K562 (cell line): ENCODE measurements around the gene HSPA1L. TPM values are rescaled to one million over a fixed set of nuclear protein-coding genes. Genes with fewer than 3 reads are reported as not detected.

ENCODE experiments used
- BCOR ChIP-seq: fragments of 450-650 bp; IDR thresholded peaks from 2 replicates; pipeline ENCODE4 v1.6.1; 2016
- CBFA2T2 ChIP-seq: fragments of 450-650 bp; conservative IDR thresholded peaks from 2 replicates; pipeline ENCODE4 v1.6.1; 2017; ENCODE audit warnings: mild to moderate bottlenecking
- CCNT2 ChIP-seq: IDR thresholded peaks from 2 replicates; pipeline ENCODE4 v1.6.1; 2011; ENCODE audit warnings: borderline replicate concordance, low read depth, mild to moderate bottlenecking, moderate library complexity, mixed read lengths, low read length; ENCODE audit not compliant: insufficient read length; ENCODE audit errors: extremely low read depth
- CEBPB ChIP-seq: fragments of 450-650 bp; IDR thresholded peaks from 2 replicates; pipeline ENCODE4 v1.6.1; 2016; ENCODE audit warnings: missing genetic modification characterization, missing compliant biosample characterization
- ERF ChIP-seq: fragments of 450-650 bp; formaldehyde crosslinking; IDR thresholded peaks from 2 replicates; pipeline ENCODE4 v1.4.0; 2020; ENCODE audit warnings: mild to moderate bottlenecking, mixed read lengths
- KDM1A ChIP-seq, 2 experiments: fragments of 450-650 bp; IDR thresholded peaks; 2 replicates each; pipeline ENCODE4 v1.6.1; 2016; ENCODE audit warnings: mild to moderate bottlenecking in 2 of 2
- NFATC3 ChIP-seq: fragments of 450-650 bp; IDR thresholded peaks from 2 replicates; pipeline ENCODE4 v1.6.1; 2017; ENCODE audit warnings: mild to moderate bottlenecking
- NFE2L1 ChIP-seq: fragments of 450-650 bp; IDR thresholded peaks from 2 replicates; pipeline ENCODE4 v1.6.1; 2016; ENCODE audit warnings: missing genetic modification characterization, low read depth, mild to moderate bottlenecking, missing compliant biosample characterization, moderate library complexity, borderline replicate concordance
- NFRKB ChIP-seq: fragments of 450-650 bp; IDR thresholded peaks from 2 replicates; pipeline ENCODE4 v1.6.1; 2016; ENCODE audit warnings: low read depth
- RNF2 ChIP-seq: sonication (generic); IDR thresholded peaks from 2 replicates; pipeline ENCODE4 v1.6.1; 2016
- ZNF140 ChIP-seq: fragments of 250-450 bp; sonication (Bioruptor Pico); IDR thresholded peaks from 2 replicates; pipeline ENCODE4 v1.8.0; 2021; ENCODE audit warnings: moderate library complexity, mild to moderate bottlenecking, inconsistent platforms
- polyA plus RNA-seq, 8 experiments: library from polyadenylated mRNA; depleted of rRNA in 4 of 8; stranded (reverse) in 5 of 8; unstranded in 3 of 8; fragments of >200 nt; fragmentation: Nextera tagmentation in 2 of 8; fragmentation: Illumina TruSeq in 1 of 8; extraction: Ambion mirVana in 2 of 8; extraction: Trizol in 1 of 8; gene quantifications; 2 replicates each; pipeline versions ENCODE4 v1.2.1 to v1.2.3, GENCODE V29; 2011 to 2014; ENCODE audit warnings: inconsistent platforms in 1 of 8, missing spikeins in 1 of 8
- total RNA-seq, 7 experiments: library from RNA; depleted of rRNA in 6 of 7; stranded (reverse); fragments of >200 nt in 6 of 7; fragmentation: Illumina TruSeq in 2 of 7; extraction: Trizol in 2 of 7; gene quantifications; 2 replicates each; pipeline versions ENCODE4 v1.2.1 to v1.2.3, GENCODE V29; 2011 to 2021; ENCODE audit warnings: low replicate concordance in 1 of 7
- TF ChIP-seq, protein P1 (sequence below): fragments of 450-650 bp; formaldehyde crosslinking; IDR thresholded peaks from 2 replicates; pipeline ENCODE4 v1.4.0; 2020; ENCODE audit warnings: mild to moderate bottlenecking
- TF ChIP-seq, protein P2 (sequence below): sonication (generic); formaldehyde crosslinking; IDR thresholded peaks from 2 replicates; pipeline ENCODE4 v1.8.1; 2023; ENCODE audit warnings: missing genetic modification reagents, mild to moderate bottlenecking, borderline replicate concordance

The HSPA1L gene
- total and polyA plus RNA-seq, 9 of the 15 experiments (the other 6 are each of a cell fraction or from before 2014, with no cell fraction given), result 0.14 to 2.1 (median 1.3) TPM

DNA sequence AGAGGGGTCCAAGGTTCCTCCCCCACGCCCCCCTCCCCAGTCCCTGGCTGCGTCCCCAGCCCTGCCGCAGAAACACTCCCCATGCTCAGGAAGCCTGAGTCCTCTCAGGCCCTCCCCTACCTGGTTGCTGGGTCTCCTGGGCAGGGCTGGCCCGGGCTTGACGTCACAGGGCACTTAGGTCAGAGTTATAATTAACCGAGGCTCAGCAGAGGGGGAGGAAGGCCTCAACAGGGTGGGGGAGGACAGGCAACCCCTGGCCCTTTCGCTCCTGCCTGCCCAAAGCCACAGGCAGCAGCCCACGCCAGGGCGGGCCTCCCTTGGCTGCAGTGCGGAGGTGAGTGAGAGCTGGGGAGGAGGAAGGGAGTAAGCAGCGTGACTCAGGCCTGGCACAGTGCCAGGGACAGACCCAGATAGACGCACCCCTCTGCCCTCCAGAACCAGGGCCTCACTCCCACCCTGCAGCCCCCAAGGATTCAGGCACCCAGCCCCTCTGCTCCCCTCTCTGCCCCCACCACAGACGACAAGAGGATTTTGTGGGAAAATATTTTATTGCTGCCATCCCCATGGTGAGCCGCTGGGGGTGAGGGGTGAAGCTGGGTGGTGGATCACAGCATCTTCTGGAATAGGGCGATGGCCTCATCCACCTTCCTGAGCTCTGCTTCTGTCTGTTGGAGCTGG, 38.0 kb downstream of the HSPA1L start, which contains the start of gene VWA7 (continued):
- TF ChIP-seq, protein P1, sequence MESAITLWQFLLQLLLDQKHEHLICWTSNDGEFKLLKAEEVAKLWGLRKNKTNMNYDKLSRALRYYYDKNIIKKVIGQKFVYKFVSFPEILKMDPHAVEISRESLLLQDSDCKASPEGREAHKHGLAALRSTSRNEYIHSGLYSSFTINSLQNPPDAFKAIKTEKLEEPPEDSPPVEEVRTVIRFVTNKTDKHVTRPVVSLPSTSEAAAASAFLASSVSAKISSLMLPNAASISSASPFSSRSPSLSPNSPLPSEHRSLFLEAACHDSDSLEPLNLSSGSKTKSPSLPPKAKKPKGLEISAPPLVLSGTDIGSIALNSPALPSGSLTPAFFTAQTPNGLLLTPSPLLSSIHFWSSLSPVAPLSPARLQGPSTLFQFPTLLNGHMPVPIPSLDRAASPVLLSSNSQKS (CRISPR knock-in tag), result no peak
- peak; percentile 100 for TF ChIP-seq RNF2
- no peak for TF ChIP-seq KDM1A (IDR thresholded peaks at IDR 0.05)
- TF ChIP-seq BCOR, result peak; percentile 84
- peak; percentile 57; the same call in 1 of the 2 replicates for TF ChIP-seq ERF (CRISPR knock-in tag)
- no peak for TF ChIP-seq ZNF140 (CRISPR knock-in tag)
- TF ChIP-seq, protein P2, sequence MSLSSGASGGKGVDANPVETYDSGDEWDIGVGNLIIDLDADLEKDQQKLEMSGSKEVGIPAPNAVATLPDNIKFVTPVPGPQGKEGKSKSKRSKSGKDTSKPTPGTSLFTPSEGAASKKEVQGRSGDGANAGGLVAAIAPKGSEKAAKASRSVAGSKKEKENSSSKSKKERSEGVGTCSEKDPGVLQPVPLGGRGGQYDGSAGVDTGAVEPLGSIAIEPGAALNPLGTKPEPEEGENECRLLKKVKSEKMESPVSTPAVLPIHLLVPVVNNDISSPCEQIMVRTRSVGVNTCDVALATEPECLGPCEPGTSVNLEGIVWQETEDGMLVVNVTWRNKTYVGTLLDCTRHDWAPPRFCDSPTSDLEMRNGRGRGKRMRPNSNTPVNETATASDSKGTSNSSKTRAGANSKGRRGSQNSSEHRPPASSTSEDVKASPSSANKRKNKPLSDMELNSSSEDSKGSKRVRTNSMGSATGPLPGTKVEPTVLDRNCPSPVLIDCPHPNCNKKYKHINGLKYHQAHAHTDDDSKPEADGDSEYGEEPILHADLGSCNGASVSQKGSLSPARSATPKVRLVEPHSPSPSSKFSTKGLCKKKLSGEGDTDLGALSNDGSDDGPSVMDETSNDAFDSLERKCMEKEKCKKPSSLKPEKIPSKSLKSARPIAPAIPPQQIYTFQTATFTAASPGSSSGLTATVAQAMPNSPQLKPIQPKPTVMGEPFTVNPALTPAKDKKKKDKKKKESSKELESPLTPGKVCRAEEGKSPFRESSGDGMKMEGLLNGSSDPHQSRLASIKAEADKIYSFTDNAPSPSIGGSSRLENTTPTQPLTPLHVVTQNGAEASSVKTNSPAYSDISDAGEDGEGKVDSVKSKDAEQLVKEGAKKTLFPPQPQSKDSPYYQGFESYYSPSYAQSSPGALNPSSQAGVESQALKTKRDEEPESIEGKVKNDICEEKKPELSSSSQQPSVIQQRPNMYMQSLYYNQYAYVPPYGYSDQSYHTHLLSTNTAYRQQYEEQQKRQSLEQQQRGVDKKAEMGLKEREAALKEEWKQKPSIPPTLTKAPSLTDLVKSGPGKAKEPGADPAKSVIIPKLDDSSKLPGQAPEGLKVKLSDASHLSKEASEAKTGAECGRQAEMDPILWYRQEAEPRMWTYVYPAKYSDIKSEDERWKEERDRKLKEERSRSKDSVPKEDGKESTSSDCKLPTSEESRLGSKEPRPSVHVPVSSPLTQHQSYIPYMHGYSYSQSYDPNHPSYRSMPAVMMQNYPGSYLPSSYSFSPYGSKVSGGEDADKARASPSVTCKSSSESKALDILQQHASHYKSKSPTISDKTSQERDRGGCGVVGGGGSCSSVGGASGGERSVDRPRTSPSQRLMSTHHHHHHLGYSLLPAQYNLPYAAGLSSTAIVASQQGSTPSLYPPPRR (CRISPR knock-in tag), result no peak; the same call in none of the 2 replicates
- TF ChIP-seq NFRKB, result no peak
- TF ChIP-seq CBFA2T2, result peak; percentile 67
- TF ChIP-seq NFE2L1 (tag), result no peak
- peak; percentile 98 for TF ChIP-seq CCNT2
- no peak for TF ChIP-seq CEBPB (tag)
- no peak for TF ChIP-seq NFATC3
